Measurements from ENCODE around the gene TMEM25. TPM values are rescaled to one million over a fixed set of nuclear protein-coding genes. Genes with fewer than 3 reads are reported as not detected.
A peak's percentile ranks its signal among the peaks of the same experiment; 100 is the strongest.

TMEM25 gene
- total RNA-seq, 3 donors from 2014 or later, result 10.1 to 13.8 (median 12.9) TPM

DNA sequence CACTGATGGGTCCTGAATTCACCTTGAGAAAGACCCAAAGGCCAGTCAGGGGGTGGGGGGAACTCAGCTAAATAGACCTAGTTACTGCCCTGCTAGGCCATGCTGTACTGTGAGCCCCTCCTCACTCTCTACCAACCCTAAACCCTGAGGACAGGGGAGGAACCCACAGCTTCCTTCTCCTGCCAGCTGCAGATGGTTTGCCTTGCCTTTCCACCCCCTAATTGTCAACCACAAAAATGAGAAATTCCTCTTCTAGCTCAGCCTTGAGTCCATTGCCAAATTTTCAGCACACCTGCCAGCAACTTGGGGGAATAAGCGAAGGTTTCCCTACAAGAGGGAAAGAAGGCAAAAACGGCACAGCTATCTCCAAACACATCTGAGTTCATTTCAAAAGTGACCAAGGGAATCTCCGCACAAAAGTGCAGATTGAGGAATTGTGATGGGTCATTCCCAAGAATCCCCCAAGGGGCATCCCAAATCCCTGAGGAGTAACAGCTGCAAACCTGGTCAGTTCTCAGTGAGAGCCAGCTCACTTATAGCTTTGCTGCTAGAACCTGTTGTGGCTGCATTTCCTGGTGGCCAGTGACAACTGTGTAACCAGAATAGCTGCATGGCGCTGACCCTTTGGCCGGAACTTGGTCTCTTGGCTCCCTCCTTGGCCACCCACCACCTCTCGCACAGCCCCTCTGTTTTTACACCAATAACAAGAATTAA lies 6.1 kb upstream of the TMEM25 start:
- ATAC-seq (no peak), DNase-seq (no peak)
- Mint-ChIP-seq H3K9me3 (no peaks in the 10 kb centered on the region), H3K4me1 (ENCODE audit: low read depth) (peaks cover 15% of the 10 kb centered on the region), H3K4me3 (no peak overlapping the region), H3K27me3 (ENCODE audit: low read depth) (no peaks in the 10 kb centered on the region), H3K36me3 (ENCODE audit: insufficient read depth) (peaks cover 15% of the 10 kb centered on the region)

DNA sequence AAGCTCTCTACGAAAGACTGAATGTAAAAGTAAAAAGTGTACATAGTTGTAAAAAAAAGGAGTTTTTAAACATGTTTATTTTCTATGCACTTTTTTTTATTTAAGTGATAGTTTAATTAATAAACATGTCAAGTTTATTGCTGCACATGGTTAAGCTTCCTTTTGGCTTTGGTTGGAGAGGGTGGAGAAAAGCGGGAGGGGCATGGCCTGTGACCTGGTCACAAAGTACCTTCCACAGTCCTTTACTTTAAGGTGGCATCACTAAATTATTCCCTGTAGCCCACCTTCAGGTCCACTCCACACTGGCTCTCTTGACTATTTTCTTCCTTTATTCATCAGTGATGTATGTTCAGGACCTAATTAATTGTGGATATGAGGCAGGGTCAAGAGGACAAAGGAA lies 4.3 kb upstream of the TMEM25 start:
- Mint-ChIP-seq H3K4me3 (no peak overlapping the region), H3K36me3 (ENCODE audit: insufficient read depth) (peaks cover 7% of the 10 kb centered on the region), H3K9me3 (no peaks in the 10 kb centered on the region), H3K27me3 (ENCODE audit: low read depth) (no peaks in the 10 kb centered on the region), H3K4me1 (ENCODE audit: low read depth) (peaks cover 23% of the 10 kb centered on the region)
- ATAC-seq, result no peak
- no peak for DNase-seq

DNA sequence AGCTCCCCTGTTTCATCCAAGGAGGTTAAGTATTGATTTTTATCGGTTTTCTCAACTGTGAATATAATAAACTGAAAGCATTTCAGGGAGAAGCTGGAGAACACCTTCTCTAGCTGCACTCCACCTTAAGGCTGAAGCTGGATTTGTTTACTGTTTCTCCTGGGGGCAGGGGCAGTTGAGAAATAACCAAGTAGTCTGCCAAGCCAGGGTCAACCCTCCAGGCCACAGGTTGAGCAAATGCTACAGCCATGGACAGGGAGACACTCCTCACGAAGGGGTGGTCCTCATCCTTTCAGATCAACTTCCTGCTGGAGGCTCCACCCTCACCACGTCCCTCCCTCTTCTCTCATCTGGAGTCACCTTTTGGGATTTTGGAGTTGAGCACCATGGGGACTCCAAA lies 3.9 kb upstream of the TMEM25 start, which contains the start of gene TTC36:
Gene TTC36 (plus strand): TSS at position 366 of the 400 bp plus-strand sequence. CDS start 21 bp downstream, at position 387.
- no peaks in the 10 kb centered on the region for H3K9me3 Mint-ChIP-seq
- no peak for ATAC-seq
- H3K36me3 Mint-ChIP-seq (ENCODE audit: insufficient read depth), result peaks cover 5% of the 10 kb centered on the region
- peaks cover 26% of the 10 kb centered on the region for H3K4me1 Mint-ChIP-seq (ENCODE audit: low read depth)
- H3K4me3 Mint-ChIP-seq, result no peak within 1 kb of the TSS
- DNase-seq, result no peak
- no peaks in the 10 kb centered on the region for H3K27me3 Mint-ChIP-seq (ENCODE audit: low read depth)

DNA sequence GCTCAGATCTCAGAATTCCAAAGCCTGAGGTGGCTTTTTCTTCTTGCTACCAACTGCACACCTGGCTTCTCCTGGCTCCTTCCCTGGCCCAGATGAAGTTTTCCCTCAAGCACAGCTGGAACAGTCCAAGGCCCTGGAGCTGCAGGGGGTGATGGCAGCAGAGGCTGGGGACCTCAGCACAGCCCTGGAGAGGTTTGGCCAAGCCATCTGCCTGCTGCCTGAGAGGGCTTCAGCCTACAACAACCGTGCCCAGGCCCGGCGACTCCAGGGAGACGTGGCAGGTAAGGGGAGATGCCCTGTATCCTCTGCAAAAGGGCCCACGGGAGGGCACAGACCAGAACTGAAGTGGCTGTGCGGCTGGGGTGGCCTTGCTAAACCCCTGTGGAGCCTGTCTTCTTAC lies 2.5 kb upstream of the TMEM25 start:
- Mint-ChIP-seq H3K4me1 (ENCODE audit: low read depth) (peaks cover 26% of the 10 kb centered on the region), H3K27me3 (ENCODE audit: low read depth) (no peaks in the 10 kb centered on the region), H3K36me3 (ENCODE audit: insufficient read depth) (peaks cover 2% of the 10 kb centered on the region), H3K9me3 (no peaks in the 10 kb centered on the region), H3K4me3 (no peak overlapping the region)
- no peak for ATAC-seq
- DNase-seq, result no peak

DNA sequence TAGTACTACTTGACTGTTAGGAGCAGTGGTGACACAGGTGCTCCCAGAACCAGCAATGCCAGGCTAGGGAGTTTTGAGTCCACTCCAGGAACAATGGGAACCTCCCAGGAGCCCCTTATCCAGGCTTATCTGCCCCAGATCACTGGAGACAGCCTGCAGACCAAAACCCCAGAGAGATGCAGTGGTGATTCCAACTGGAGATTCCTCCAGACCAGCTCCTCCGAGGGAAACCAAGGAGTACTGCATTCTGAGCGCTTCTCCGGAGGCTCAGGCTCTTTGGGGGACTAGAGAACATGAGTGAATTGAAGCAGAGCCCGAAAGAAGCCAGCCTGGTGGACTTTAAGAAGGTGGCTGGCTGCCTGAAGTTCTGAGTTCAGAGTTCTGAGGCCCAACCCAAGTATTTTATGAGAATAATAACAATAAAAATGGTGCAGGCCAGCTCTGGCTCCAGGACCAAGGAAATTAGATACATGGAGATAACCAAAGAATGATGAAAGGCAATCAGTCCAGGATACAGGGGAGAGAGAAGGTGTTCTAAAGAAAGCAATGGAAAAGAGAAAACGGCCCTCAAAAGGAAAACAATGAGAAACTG lies 1.3 kb upstream of the TMEM25 start:
- Mint-ChIP-seq H3K27me3 (ENCODE audit: low read depth) (no peaks in the 10 kb centered on the region), H3K36me3 (ENCODE audit: insufficient read depth) (peaks cover 2% of the 10 kb centered on the region), H3K4me1 (ENCODE audit: low read depth) (peaks cover 26% of the 10 kb centered on the region), H3K4me3 (peak overlapping the region; percentile 90), H3K9me3 (no peaks in the 10 kb centered on the region)
- ATAC-seq, result no peak
- no peak for DNase-seq

DNA sequence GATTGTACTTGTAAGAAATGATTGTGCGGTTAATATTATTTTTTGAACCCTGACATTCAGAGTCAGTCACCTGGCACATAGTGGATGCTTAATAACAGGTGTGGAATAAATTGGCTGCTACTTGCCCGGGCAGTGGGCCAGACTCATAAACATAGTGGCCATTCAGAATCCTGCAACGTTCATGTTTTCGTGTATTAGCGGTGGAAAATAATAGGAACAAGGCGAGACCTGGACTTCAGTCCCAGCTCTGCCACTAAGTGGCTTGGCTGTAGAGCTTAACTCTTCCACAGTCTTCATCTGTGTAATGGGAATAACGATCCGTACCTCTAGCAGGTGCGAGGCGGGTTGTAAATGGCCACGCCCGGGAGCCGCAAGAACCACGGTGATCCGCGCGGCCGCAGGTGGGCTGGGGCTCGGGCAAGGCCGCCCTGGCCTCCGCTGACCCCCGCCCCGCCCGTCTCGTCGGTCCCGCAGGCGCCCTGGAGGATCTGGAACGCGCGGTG lies 761 bp upstream of the TMEM25 start:
- H3K9me3 Mint-ChIP-seq, result no peaks in the 10 kb centered on the region

DNA sequence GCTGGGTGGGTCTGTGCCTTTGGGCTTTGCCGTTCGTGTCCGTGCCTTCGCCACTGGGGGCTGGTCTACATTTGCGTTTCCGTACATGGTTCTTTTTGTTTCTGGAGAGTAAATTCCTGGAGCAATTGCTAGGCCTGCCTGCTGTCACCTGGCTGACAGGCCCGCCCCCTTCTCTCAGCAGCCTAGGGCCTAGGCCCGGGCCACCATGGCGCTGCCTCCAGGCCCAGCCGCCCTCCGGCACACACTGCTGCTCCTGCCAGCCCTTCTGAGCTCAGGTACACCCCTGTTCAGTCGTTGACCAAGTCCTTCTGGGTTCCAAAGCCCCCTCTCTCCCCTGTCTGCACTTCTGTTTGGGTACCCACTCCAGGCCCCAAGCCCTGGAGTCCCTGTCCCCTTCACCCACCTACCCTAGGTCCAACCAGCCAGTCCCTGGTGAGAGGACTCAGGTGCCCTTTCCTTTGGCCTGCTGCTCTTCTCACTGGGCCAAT lies 649 bp downstream of the TMEM25 start:
- Mint-ChIP-seq H3K4me3 (peak overlapping the region; percentile 90), H3K9me3 (no peaks in the 10 kb centered on the region), H3K36me3 (ENCODE audit: insufficient read depth) (no peaks in the 10 kb centered on the region), H3K27me3 (ENCODE audit: low read depth) (no peaks in the 10 kb centered on the region), H3K4me1 (ENCODE audit: low read depth) (peaks cover 24% of the 10 kb centered on the region)
- peak; percentile 11 to 13 for ATAC-seq
- DNase-seq, result no peak

More for the DNA sequence above, 761 bp upstream of the TMEM25 start:
- no peaks in the 10 kb centered on the region for H3K36me3 Mint-ChIP-seq (ENCODE audit: insufficient read depth)
- peaks cover 26% of the 10 kb centered on the region for H3K4me1 Mint-ChIP-seq (ENCODE audit: low read depth)
- peak overlapping the region; percentile 90 for H3K4me3 Mint-ChIP-seq
- H3K27me3 Mint-ChIP-seq (ENCODE audit: low read depth), result no peaks in the 10 kb centered on the region
- ATAC-seq (no peak), DNase-seq (no peak)

DNA sequence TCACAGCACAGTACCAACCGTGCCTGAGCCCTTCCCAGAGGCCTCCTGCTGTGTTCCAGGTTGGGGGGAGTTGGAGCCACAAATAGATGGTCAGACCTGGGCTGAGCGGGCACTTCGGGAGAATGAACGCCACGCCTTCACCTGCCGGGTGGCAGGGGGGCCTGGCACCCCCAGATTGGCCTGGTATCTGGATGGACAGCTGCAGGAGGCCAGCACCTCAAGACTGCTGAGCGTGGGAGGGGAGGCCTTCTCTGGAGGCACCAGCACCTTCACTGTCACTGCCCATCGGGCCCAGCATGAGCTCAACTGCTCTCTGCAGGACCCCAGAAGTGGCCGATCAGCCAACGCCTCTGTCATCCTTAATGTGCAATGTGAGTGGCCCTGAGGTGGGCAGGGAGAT lies 1.1 kb downstream of the TMEM25 start:
- peak overlapping the region; percentile 90 for H3K4me3 Mint-ChIP-seq
- no peaks in the 10 kb centered on the region for H3K27me3 Mint-ChIP-seq (ENCODE audit: low read depth)
- no peaks in the 10 kb centered on the region for H3K36me3 Mint-ChIP-seq (ENCODE audit: insufficient read depth)
- H3K4me1 Mint-ChIP-seq (ENCODE audit: low read depth), result peaks cover 24% of the 10 kb centered on the region
- H3K9me3 Mint-ChIP-seq, result no peaks in the 10 kb centered on the region
- no peak for ATAC-seq
- DNase-seq, result no peak

DNA sequence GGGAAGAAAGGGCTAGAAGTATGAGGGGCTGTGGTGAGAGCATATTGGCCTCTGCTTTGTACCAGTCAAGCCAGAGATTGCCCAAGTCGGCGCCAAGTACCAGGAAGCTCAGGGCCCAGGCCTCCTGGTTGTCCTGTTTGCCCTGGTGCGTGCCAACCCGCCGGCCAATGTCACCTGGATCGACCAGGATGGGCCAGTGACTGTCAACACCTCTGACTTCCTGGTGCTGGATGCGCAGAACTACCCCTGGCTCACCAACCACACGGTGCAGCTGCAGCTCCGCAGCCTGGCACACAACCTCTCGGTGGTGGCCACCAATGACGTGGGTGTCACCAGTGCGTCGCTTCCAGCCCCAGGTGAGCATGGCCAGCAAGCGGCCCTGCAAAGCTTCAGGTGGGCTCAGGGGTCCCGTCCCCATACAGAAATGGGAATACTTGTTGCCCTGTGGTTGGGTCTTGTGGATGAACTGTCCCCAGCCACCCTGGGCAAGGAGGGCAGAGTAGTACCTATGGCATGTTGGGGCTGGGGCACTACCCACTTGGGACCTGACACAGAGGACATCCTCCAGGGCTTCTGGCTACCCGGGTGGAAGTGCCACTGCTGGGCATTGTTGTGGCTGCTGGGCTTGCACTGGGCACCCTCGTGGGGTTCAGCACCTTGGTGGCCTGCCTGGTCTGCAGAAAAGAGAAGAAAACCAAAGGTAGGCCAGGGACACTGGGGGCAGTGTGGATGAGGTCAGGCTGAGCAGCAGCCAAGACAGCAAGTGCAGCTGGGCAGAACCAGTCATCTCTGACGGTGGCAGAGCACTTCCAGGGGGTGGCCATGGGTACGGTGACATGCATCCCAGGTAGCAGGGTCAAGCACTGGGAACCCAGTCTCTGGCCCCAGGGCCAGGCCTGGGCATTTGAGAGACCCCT lies 2.1 kb downstream of the TMEM25 start:
- no peak for DNase-seq
- no peak overlapping the region for H3K4me3 Mint-ChIP-seq
- ATAC-seq, result no peak
- no peaks in the 10 kb centered on the region for H3K27me3 Mint-ChIP-seq (ENCODE audit: low read depth)
- H3K36me3 Mint-ChIP-seq (ENCODE audit: insufficient read depth), result no peaks in the 10 kb centered on the region
- no peaks in the 10 kb centered on the region for H3K9me3 Mint-ChIP-seq
- H3K4me1 Mint-ChIP-seq (ENCODE audit: low read depth), result peaks cover 21% of the 10 kb centered on the region

DNA sequence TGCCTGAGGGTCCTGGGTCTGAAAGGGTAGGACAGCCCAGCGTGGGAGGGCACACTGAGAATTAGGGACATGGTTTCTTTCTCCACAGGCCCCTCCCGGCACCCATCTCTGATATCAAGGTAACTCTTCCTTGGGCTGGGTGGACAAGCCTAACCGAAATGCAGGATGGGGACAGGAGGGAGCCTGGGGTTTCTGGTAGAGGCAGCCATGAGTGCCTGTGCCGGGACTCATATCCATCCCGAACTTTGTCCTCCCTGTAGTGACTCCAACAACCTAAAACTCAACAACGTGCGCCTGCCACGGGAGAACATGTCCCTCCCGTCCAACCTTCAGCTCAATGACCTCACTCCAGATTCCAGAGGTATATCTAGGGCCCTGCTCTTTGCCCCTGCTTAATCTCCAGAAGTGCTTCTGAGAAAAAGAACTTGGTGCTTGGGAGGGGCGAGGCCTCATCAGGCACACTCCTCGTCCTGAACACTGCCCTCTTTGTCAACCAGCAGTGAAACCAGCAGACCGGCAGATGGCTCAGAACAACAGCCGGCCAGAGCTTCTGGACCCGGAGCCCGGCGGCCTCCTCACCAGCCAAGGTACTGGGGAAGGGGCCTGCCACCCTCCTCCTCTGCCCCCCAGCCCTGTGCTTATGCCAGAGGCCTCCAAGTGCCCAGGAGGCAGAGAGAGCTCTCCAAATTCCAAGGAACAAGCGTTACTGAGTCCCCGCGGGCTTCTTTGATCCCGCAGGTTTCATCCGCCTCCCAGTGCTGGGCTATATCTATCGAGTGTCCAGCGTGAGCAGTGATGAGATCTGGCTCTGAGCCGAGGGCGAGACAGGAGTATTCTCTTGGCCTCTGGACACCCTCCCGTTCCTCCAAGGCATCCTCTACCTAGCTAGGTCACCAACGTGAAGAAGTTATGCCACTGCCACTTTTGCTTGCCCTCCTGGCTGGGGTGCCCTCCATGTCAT lies 3.1 kb downstream of the TMEM25 start:
- Mint-ChIP-seq H3K4me1 (ENCODE audit: low read depth) (peaks cover 19% of the 10 kb centered on the region), H3K9me3 (no peaks in the 10 kb centered on the region), H3K4me3 (no peak overlapping the region), H3K36me3 (ENCODE audit: insufficient read depth) (no peaks in the 10 kb centered on the region), H3K27me3 (ENCODE audit: low read depth) (no peaks in the 10 kb centered on the region)
- no peak for DNase-seq
- no peak for ATAC-seq

DNA sequence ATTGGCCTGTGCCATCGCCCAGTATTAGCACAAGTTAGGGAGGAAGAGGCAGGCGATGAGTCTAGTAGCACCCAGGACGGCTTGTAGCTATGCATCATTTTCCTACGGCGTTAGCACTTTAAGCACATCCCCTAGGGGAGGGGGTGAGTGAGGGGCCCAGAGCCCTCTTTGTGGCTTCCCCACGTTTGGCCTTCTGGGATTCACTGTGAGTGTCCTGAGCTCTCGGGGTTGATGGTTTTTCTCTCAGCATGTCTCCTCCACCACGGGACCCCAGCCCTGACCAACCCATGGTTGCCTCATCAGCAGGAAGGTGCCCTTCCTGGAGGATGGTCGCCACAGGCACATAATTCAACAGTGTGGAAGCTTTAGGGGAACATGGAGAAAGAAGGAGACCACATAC lies 4.3 kb downstream of the TMEM25 start:
- Mint-ChIP-seq H3K4me3 (no peak overlapping the region), H3K9me3 (no peaks in the 10 kb centered on the region), H3K27me3 (ENCODE audit: low read depth) (no peaks in the 10 kb centered on the region), H3K36me3 (ENCODE audit: insufficient read depth) (peaks cover 2% of the 10 kb centered on the region), H3K4me1 (ENCODE audit: low read depth) (peaks cover 8% of the 10 kb centered on the region)
- ATAC-seq (no peak), DNase-seq (no peak)

DNA sequence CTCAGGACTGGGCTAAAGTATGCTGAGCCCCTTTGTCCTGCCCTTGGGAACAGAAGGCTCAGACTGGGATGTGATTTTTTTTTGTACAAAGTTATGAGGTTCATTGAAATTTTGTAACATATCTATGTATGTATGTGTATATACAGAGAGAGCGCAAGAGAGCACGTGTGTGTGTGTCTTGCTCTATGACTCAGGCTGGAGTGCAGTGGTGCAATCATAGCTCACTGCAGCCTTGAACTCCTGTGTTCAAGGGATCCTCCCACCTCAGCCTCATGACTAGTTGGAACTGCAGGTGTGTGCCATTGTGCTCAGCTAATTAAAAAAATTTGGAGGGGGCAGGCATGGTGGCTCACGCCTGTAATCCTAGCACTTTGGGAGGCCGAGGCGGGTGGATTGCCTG lies 5.7 kb downstream of the TMEM25 start:
- peaks cover 2% of the 10 kb centered on the region for H3K36me3 Mint-ChIP-seq (ENCODE audit: insufficient read depth)
- H3K4me1 Mint-ChIP-seq (ENCODE audit: low read depth), result peaks cover 3% of the 10 kb centered on the region
- no peak for ATAC-seq

DNA sequence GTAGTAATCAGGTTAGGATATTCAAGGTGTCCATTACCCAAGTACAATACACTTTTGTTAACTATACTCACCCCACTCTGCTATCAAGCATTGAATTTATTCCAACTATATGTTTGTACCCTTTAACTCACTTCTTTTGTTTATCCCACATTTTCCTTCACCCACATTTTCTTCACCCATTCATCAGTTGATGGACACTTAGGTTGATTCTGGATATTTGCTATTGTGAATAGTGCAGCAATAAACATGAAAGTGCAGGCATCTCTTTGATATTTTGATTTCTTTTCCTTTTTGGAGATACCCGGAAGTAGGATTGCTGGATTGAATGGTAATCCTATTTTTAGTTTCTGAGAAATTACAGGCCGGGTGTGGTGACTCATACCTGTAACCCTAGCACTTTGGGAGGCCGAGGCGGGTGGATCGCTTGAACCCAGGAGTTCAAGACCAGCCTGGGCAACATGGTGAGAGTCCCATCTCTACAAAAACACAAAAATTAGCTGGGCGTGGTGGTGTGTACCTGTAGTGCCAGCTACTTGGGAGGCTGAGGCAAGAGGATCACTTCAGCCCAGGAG lies 6.5 kb downstream of the TMEM25 start:
- H3K9me3 Mint-ChIP-seq, result no peaks in the 10 kb centered on the region
- H3K4me1 Mint-ChIP-seq (ENCODE audit: low read depth), result no peaks in the 10 kb centered on the region
- H3K4me3 Mint-ChIP-seq, result no peak overlapping the region
- ATAC-seq (no peak), DNase-seq (no peak)
- no peaks in the 10 kb centered on the region for H3K27me3 Mint-ChIP-seq (ENCODE audit: low read depth)
- H3K36me3 Mint-ChIP-seq (ENCODE audit: insufficient read depth), result peaks cover 2% of the 10 kb centered on the region

More for the DNA sequence above, 5.7 kb downstream of the TMEM25 start:
- DNase-seq, result no peak
- no peaks in the 10 kb centered on the region for H3K27me3 Mint-ChIP-seq (ENCODE audit: low read depth)
- H3K9me3 Mint-ChIP-seq, result no peaks in the 10 kb centered on the region
- no peak overlapping the region for H3K4me3 Mint-ChIP-seq
